A549 (cell line): ENCODE data around the gene SLC7A6OS.

Experiments used
- EHMT2 ChIP-seq: fragments of 200-600 bp; sonication (generic); IDR thresholded peaks from 2 replicates; pipeline ENCODE4 v1.6.1; 2016; ENCODE audit warnings: antibody characterized with exemption, low read depth, mild to moderate bottlenecking, moderate library complexity
- EP300 ChIP-seq, 2 experiments: fragments of >200 bp; sonication (Bioruptor Twin); formaldehyde crosslinking; IDR thresholded peaks; 2 replicates in 1 of 2; 3 replicates in 1 of 2; pipeline ENCODE4 v1.6.1; 2016 to 2017
- JUN ChIP-seq, 2 experiments: fragments of >200 bp; sonication (Bioruptor Twin); formaldehyde crosslinking; IDR thresholded peaks; 2 replicates in 1 of 2; 3 replicates in 1 of 2; pipeline ENCODE4 v1.6.1; 2016 to 2017
- MAFK ChIP-seq: fragments of 450-650 bp; IDR thresholded peaks from 2 replicates; pipeline ENCODE4 v1.6.1; 2014; ENCODE audit not compliant: partially characterized antibody
- MAZ ChIP-seq: fragments of 150-350 bp; IDR thresholded peaks from 2 replicates; pipeline ENCODE4 v1.6.1; 2014; ENCODE audit warnings: antibody characterized with exemption, low read depth, low read length, borderline replicate concordance
- NFE2L2 ChIP-seq: fragments of 150-350 bp; conservative IDR thresholded peaks from 2 replicates; pipeline ENCODE4 v1.6.1; 2014; ENCODE audit warnings: low read length
- PHF8 ChIP-seq: fragments of 200-600 bp; sonication (generic); IDR thresholded peaks from 2 replicates; pipeline ENCODE4 v1.6.1; 2016; ENCODE audit warnings: low read depth, mild to moderate bottlenecking, antibody characterized with exemption, moderate library complexity, borderline replicate concordance
- POLR2A ChIP-seq: IDR thresholded peaks from 2 replicates; pipeline ENCODE4 v1.6.1; 2012; ENCODE audit warnings: mild to moderate bottlenecking, low read length
- SMC3 ChIP-seq: fragments of >200 bp; sonication (Bioruptor Twin); formaldehyde crosslinking; IDR thresholded peaks from 3 replicates; pipeline ENCODE4 v1.6.1; 2018; ENCODE audit warnings: inconsistent platforms
- ZC3H11A ChIP-seq: fragments of 450-650 bp; IDR thresholded peaks from 2 replicates; pipeline ENCODE4 v1.6.1; 2014; ENCODE audit warnings: antibody characterized with exemption, mild to moderate bottlenecking
- TF ChIP-seq, protein P1 (sequence below): fragments of >200 bp; sonication (Bioruptor Twin); formaldehyde crosslinking; IDR thresholded peaks from 3 replicates; pipeline ENCODE4 v1.5.1; 2016
- TF ChIP-seq, protein P2 (sequence below): fragments of 450-650 bp; IDR thresholded peaks from 2 replicates; pipeline ENCODE4 v1.6.1; 2014; ENCODE audit warnings: antibody characterized with exemption
- TF ChIP-seq, protein P3 (sequence below): fragments of 150-350 bp; IDR thresholded peaks from 2 replicates; pipeline ENCODE4 v1.6.1; 2014; ENCODE audit warnings: low read depth, mild to moderate bottlenecking, low read length
- TF ChIP-seq, protein P4 (sequence below): IDR thresholded peaks from 2 replicates; pipeline ENCODE4 v1.6.1; 2012

DNA sequence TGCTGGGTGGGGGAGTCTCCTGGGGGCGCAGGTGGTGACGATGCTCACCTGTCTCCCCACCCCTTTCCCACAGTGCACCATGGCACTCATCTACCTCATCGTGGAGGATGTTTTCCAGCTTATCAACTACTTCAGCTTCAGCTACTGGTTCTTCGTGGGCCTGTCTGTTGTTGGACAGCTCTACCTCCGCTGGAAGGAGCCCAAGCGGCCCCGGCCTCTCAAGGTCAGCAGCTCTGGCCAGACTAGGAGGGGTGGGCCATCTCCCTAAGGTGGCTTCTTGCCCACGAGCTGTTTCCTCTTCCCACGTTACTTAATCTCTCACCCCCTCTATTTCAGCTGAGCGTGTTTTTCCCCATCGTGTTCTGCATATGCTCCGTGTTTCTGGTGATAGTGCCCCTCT lies 14.5 kb downstream of the SLC7A6OS start:
- TF ChIP-seq, protein P1, sequence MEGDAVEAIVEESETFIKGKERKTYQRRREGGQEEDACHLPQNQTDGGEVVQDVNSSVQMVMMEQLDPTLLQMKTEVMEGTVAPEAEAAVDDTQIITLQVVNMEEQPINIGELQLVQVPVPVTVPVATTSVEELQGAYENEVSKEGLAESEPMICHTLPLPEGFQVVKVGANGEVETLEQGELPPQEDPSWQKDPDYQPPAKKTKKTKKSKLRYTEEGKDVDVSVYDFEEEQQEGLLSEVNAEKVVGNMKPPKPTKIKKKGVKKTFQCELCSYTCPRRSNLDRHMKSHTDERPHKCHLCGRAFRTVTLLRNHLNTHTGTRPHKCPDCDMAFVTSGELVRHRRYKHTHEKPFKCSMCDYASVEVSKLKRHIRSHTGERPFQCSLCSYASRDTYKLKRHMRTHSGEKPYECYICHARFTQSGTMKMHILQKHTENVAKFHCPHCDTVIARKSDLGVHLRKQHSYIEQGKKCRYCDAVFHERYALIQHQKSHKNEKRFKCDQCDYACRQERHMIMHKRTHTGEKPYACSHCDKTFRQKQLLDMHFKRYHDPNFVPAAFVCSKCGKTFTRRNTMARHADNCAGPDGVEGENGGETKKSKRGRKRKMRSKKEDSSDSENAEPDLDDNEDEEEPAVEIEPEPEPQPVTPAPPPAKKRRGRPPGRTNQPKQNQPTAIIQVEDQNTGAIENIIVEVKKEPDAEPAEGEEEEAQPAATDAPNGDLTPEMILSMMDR = no peak
- no peak for TF ChIP-seq MAFK
- TF ChIP-seq POLR2A = no peak
- no peak for TF ChIP-seq NFE2L2
- TF ChIP-seq SMC3 = no peak
- TF ChIP-seq EHMT2 = no peak
- TF ChIP-seq MAZ = no peak
- TF ChIP-seq, protein P2, sequence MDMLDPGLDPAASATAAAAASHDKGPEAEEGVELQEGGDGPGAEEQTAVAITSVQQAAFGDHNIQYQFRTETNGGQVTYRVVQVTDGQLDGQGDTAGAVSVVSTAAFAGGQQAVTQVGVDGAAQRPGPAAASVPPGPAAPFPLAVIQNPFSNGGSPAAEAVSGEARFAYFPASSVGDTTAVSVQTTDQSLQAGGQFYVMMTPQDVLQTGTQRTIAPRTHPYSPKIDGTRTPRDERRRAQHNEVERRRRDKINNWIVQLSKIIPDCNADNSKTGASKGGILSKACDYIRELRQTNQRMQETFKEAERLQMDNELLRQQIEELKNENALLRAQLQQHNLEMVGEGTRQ = no peak
- no peak for TF ChIP-seq ZC3H11A
- TF ChIP-seq JUN (IDR thresholded peaks at IDR 0.05) = no peak
- TF ChIP-seq, protein P3, sequence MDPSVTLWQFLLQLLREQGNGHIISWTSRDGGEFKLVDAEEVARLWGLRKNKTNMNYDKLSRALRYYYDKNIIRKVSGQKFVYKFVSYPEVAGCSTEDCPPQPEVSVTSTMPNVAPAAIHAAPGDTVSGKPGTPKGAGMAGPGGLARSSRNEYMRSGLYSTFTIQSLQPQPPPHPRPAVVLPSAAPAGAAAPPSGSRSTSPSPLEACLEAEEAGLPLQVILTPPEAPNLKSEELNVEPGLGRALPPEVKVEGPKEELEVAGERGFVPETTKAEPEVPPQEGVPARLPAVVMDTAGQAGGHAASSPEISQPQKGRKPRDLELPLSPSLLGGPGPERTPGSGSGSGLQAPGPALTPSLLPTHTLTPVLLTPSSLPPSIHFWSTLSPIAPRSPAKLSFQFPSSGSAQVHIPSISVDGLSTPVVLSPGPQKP = no peak
- TF ChIP-seq, protein P4, sequence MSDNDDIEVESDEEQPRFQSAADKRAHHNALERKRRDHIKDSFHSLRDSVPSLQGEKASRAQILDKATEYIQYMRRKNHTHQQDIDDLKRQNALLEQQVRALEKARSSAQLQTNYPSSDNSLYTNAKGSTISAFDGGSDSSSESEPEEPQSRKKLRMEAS = no peak
- TF ChIP-seq EP300 (IDR thresholded peaks at IDR 0.05) = no peak
- no peak for TF ChIP-seq PHF8
